ENCODE results near the gene AGAP3.

The AGAP3 gene

DNA sequence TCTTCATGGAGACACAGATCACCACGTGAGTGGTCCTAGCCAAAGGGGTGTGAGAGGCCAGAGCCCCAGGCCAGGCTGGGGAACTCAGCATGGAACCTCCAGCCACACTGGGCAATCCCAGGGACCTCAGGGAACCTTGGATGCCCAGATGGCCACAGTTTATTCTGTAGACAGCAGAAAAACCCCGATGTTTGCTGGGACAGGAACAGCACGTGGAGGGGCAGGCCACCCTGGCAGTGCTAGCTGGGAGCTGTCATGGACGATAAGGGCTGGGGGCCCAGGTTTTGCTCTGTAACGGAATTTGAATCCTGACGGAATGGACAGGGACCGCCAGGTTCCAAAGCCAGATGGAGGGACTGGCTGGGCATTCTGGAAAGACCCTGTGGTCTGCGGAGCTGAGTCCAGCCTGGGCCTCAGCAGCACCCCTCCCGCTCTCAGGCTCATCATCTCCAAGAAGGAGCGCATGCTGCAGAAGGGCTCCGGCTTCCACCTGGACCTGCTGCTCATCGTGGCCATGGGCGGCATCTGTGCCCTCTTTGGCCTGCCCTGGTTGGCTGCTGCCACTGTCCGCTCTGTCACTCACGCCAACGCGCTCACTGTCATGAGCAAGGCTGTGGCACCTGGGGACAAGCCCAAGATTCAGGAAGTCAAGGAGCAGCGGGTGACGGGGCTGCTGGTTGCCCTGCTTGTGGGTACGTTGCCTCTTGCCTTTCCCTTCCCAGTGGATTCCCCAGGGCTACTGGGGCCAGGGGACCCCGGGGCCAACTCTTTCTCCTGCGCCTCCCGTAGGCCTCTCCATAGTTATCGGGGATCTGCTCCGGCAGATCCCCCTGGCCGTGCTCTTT, 11.2 kb upstream of the AGAP3 start:
- no peak for DNase-seq

DNA sequence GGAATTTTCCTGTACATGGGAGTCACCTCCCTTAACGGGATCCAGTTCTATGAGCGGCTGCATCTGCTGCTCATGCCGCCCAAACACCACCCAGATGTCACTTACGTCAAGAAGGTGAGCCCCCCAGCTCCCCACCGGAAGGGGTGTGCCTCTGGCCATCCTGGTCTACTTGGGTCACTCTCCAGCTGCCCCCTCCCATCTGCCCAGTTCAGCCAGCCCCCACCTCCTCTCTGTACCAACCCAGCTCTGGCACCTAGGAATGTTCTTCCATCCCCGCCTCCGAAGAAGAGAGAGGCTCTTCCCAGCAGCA, 10.7 kb upstream of the AGAP3 start:
- DNase-seq: no peak

DNA sequence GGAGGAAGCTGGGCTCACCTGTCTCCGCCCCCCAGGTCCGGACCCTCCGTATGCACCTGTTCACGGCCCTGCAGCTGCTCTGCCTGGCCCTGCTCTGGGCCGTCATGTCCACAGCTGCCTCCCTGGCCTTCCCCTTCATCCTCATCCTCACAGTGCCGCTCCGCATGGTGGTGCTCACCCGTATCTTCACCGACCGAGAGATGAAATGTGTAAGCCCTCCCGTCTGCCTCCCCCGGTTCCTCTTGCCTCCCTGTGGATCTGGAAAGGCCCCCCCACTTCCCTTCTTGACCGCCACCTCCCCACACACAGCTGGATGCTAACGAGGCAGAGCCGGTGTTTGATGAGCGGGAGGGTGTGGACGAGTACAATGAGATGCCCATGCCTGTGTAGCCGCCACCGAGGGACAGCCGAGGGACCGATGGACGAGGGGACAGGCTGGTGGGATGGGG, 10.3 kb upstream of the AGAP3 start:
- no peak for DNase-seq

DNA sequence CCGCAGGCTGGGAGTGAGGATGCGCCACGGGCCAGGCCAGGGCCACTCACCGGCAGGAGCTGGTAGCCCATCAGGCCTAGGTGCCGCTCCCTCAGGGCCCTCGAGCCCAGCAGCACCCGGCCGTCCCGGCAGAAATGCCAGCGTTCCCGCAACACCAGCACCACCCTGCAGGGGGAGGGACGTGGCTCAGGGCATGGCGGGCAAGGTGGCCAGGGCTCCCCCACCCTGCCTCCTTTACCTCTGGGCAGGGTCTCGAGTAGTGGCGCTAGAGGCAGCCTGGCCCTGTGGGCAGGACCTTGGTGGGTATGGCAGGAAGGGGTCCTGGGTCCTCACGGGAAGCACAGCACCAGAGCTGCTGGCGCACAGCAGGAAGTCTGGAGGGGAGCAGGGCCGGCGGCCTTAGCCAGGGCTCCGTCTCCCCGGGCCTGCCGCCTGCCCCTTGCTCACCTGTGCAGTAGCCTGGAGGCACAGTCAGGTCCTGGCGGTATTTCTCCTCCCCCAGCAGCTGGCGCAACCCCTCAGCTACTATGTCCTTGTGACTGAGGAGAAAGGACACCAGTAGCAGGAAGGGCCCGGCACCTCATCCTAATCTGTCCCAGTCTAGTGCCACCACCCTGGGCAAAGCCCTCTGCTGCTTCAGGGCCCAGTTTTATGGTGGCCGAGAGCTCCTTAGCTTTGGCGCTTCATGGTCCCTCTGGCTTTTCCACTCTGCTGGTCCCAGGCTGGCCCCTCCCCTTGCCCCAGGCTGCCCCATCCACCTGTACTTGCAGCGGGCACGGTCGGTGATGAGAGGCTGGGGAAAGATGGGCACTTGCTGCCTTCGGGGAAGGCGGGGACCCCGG, 9.2 kb upstream of the AGAP3 start:
- no peak for DNase-seq

GRCh38 chr7:151077705-151078232, 8.5 kb upstream of the AGAP3 start:
- no peak for DNase-seq

- DNase-seq: no peak
Measured at GRCh38 chr7:151078233-151079040, 7.8 kb upstream of the AGAP3 start.

GRCh38 chr7:151079199-151079910, 6.9 kb upstream of the AGAP3 start:
- DNase-seq: no peak

- DNase-seq: no peak
Measured at GRCh38 chr7:151080067-151080521, 6.2 kb upstream of the AGAP3 start.

GRCh38 chr7:151080522-151081169, 5.6 kb upstream of the AGAP3 start, which contains the start of gene FASTK:
FASTK (minus strand) TSS chr7:151080809; CDS start chr7:151080766, 43 bp downstream.
- DNase-seq: peak; percentile 87 to 92

GRCh38 chr7:151081170-151082101, 4.8 kb upstream of the AGAP3 start:
- no peak for DNase-seq

DNA sequence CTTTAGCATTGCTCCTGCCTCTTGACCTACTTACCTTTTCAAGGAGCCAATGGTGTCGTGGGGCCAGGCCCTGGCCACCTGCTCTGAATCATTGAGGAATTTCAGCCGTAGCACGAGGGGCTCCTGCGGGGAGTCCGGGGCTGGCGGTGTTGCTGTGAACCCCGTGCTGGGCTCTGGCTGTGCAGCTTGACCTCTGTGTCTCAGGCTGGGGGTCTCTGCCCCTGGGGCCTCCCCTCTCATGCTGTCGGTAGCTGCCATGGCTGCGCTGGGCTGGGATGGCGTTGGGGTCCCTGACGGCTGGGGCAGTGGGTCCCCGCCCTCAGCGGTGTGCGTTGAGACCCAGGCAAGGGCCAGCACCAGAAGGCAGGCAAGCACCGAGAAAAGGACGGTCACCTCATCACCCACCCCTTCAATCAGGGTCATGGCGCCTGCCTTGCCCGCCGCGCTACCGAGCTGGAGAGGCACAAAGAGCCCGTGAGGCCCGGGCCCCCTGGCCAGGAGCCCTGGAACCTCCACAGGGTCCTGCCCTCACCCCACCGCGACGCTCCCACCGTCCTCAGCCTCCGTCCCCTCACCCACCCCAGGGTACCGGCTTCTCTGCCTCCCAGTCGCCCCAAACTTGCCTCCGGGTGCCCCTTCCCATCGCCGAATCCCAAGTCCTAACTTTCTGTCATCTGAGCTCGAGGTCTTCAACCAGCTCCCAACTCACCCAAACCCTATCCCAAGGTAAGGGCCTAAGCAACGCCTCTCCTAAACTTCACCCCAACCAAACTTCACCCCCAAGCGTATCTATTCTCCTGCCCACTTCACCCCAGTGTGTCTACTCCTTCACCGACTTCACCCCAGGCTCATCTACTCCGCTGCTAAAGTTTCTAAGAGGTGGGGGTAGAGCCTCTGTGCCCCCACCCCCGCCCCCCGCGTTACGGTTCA, 3.9 kb upstream of the AGAP3 start:
- no peak for DNase-seq

- DNase-seq: peak; percentile 86 to 91
Measured at GRCh38 chr7:151083071-151083823, 3.0 kb upstream of the AGAP3 start, which contains the start of gene TMUB1. TMUB1 (minus strand) TSS chr7:151083493; CDS start chr7:151082563, 930 bp downstream.

DNA sequence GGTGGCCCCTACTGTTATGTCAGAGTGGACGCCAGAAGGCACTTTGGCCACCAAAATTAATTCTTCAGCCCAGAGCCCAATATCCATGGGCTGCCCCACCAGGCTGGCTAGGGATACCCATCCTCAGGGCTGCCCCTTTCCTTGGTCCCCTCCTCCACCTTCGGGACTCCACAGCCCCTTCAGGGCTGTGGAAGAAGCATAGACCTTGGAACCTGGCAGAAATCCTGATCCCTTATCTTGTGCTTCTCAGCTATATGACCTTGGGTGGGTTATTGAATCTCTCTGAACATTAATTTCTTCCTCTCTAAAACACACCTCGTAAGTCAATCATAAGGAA, 2.5 kb upstream of the AGAP3 start:
- no peak for DNase-seq

GRCh38 chr7:151085329-151085690, 965 bp upstream of the AGAP3 start:
- no peak for DNase-seq

- DNase-seq: peak in 1 of 2 donors; percentile 28
Measured at GRCh38 chr7:151086802-151087244, 548 bp downstream of the AGAP3 start.

GRCh38 chr7:151087245-151088018, 1.2 kb downstream of the AGAP3 start:
- peak in 1 of 2 donors; percentile 34 for DNase-seq

All from CD4-positive, alpha-beta T cell treated with Interferon alpha-2 for 1 hour (primary cell).